HCT116 (cell line): Measurements from ENCODE around the gene CALD1. TPM values are rescaled to one million over a fixed set of nuclear protein-coding genes. Genes with fewer than 3 reads are reported as not detected.

Experiments
- ATAC-seq: fragments of 200-7000 bp; cut with Tn5 transposase; 2 replicates; pipeline ENCODE4 v1.9.1; 2020; ENCODE audit warnings: mild to moderate bottlenecking, moderate library complexity
- BruUV-seq: library from RNA; stranded (reverse); fragments of 400-500 nt; replicated peaks from 2 replicates; lab custom pipeline; 2021; lab: Mats Ljungman, UMichigan
- CTCF ChIA-PET: fragments of 300-600 bp; sonication (Branson Sonifier 250); formaldehyde crosslinking; loops from one replicate; lab custom pipeline; 2021; ENCODE audit warnings: antibody characterized with exemption; lab: Charles Lee
- POLR2A ChIA-PET: fragments of 300-600, 350-600 bp; sonication (Branson Sonifier 250); formaldehyde crosslinking; loops from one replicate; lab custom pipeline; 2021; ENCODE audit warnings: antibody characterized with exemption; lab: Charles Lee
- RAD21 ChIA-PET, 2 experiments: fragments of 300-600 bp; sonication (Branson Sonifier 250); formaldehyde crosslinking; loops; one replicate each; lab custom pipeline; 2023; ENCODE audit warnings: low total read pairs in 2 of 2; ENCODE audit not compliant: uncharacterized antibody in 2 of 2, unreplicated experiment in 2 of 2, low non-redundant PET in 1 of 2; lab: Charles Lee
- DNase-seq: peaks from one replicate; pipeline ENCODE4 v3.0.0-alpha.2; 2010; ENCODE audit warnings: low read depth, low spot score
- H2AFZ ChIP-seq: fragments of 200-600 bp; shearing (Covaris generic), sonication (generic); 2 replicates; pipeline ENCODE4 v1.6.1; 2017; ENCODE audit warnings: low read depth, mixed run types, mixed read lengths, antibody characterized with exemption, low read length; ENCODE audit not compliant: poor library complexity, severe bottlenecking
- H3K27ac ChIP-seq: 2 replicates; pipeline ENCODE4 v1.5.1; 2012; ENCODE audit warnings: low read depth, low read length
- H3K27me3 ChIP-seq: fragments of 200-600 bp; sonication (generic); 2 replicates; pipeline ENCODE4 v1.6.1; 2016; ENCODE audit warnings: mixed run types, low read length, mixed read lengths; ENCODE audit not compliant: insufficient read depth
- H3K36me3 ChIP-seq, 2 experiments: fragments of 200-500 bp in 1 of 2; fragments of 200-600 bp in 1 of 2; sonication (Bioruptor generic) in 1 of 2; sonication (generic) in 1 of 2; 2 replicates each; pipeline versions ENCODE4 v1.5.1 to v1.6.1; 2014 to 2016; ENCODE audit warnings: low read length in 2 of 2, inconsistent platforms in 1 of 2, mixed read lengths in 1 of 2, mixed run types in 1 of 2; ENCODE audit not compliant: insufficient read depth in 2 of 2, control insufficient read depth in 1 of 2
- H3K4me1 ChIP-seq, 2 experiments: fragments of 200-600 bp in 1 of 2; sonication (generic) in 1 of 2; 2 replicates each; pipeline versions ENCODE4 v1.5.1 to v1.6.1; 2012 to 2017; ENCODE audit warnings: low read length in 2 of 2, inconsistent platforms in 1 of 2, mild to moderate bottlenecking in 1 of 2, mixed read lengths in 1 of 2, mixed run types in 1 of 2, moderate library complexity in 1 of 2; ENCODE audit not compliant: insufficient read depth in 2 of 2, control insufficient read depth in 1 of 2
- H3K4me2 ChIP-seq: fragments of 200-600 bp; sonication (generic); 2 replicates; pipeline ENCODE4 v1.6.1; 2017; ENCODE audit warnings: mixed run types, low read length, mixed read lengths
- H3K4me3 ChIP-seq, 2 experiments: fragments of 200-600 bp in 1 of 2; sonication (generic) in 1 of 2; replicated peaks in 1 of 2; 2 replicates each; pipeline ENCODE4 v1.5.1; 2011 to 2016; ENCODE audit warnings: low read length in 2 of 2, control low read depth in 1 of 2, low read depth in 1 of 2, mild to moderate bottlenecking in 1 of 2, mixed read lengths in 1 of 2, mixed run types in 1 of 2
- H3K79me2 ChIP-seq: fragments of 200-600 bp; sonication (generic); 2 replicates; pipeline ENCODE4 v1.6.1; 2017; ENCODE audit warnings: mild to moderate bottlenecking, mixed run types, low read length, moderate library complexity, mixed read lengths; ENCODE audit not compliant: insufficient read depth
- H3K9ac ChIP-seq: fragments of 200-600 bp; sonication (generic); 2 replicates; pipeline ENCODE4 v1.6.1; 2016; ENCODE audit warnings: low read length, mixed read lengths
- H3K9me2 ChIP-seq: fragments of 200-600 bp; sonication (generic), shearing (Covaris generic); 2 replicates; pipeline ENCODE4 v1.6.1; 2017; ENCODE audit warnings: mixed run types, mild to moderate bottlenecking, moderate library complexity; ENCODE audit not compliant: insufficient read depth
- H3K9me3 ChIP-seq, 2 experiments: fragments of 200-500 bp in 1 of 2; fragments of 200-600 bp in 1 of 2; sonication (Bioruptor generic) in 1 of 2; sonication (generic) in 1 of 2; 2 replicates each; pipeline ENCODE4 v1.6.1; 2014 to 2017; ENCODE audit warnings: low read length in 2 of 2, mixed read lengths in 2 of 2, inconsistent platforms in 1 of 2, low read depth in 1 of 2, mild to moderate bottlenecking in 1 of 2, mixed run types in 1 of 2, moderate library complexity in 1 of 2; ENCODE audit not compliant: control insufficient read depth in 1 of 2, insufficient read depth in 1 of 2
- H4K20me1 ChIP-seq: fragments of 200-600 bp; sonication (generic), shearing (Covaris generic); 2 replicates; pipeline ENCODE4 v1.6.1; 2017; ENCODE audit warnings: mixed run types, mild to moderate bottlenecking, moderate library complexity; ENCODE audit not compliant: insufficient read depth
- CBX3 ChIP-seq: IDR thresholded peaks from 2 replicates; pipeline ENCODE4 v1.6.1; 2012; ENCODE audit warnings: low read depth
- CEBPB ChIP-seq: IDR thresholded peaks from 2 replicates; pipeline ENCODE4 v1.6.1; 2012; ENCODE audit warnings: low read depth
- ELF1 ChIP-seq: IDR thresholded peaks from 2 replicates; pipeline ENCODE4 v1.6.1; 2012; ENCODE audit warnings: low read depth, borderline replicate concordance
- EZH2phosphoT487 ChIP-seq: fragments of 200-600 bp; IDR thresholded peaks from 2 replicates; pipeline ENCODE4 v1.6.1; 2018; ENCODE audit warnings: antibody characterized with exemption, borderline replicate concordance
- JUND ChIP-seq: IDR thresholded peaks from 2 replicates; pipeline ENCODE4 v1.6.1; 2012
- POLR2A ChIP-seq: IDR thresholded peaks from 2 replicates; pipeline ENCODE4 v1.7.0; 2011; ENCODE audit warnings: borderline replicate concordance; ENCODE audit not compliant: insufficient read depth, insufficient read length; ENCODE audit errors: extremely low read depth
- POLR2AphosphoS5 ChIP-seq: IDR thresholded peaks from 2 replicates; pipeline ENCODE4 v1.6.1; 2011; ENCODE audit warnings: mild to moderate bottlenecking, low read depth, low read length, moderate library complexity
- SIN3A ChIP-seq: IDR thresholded peaks from 2 replicates; pipeline ENCODE4 v1.6.1; 2012; ENCODE audit warnings: low read depth
- SP1 ChIP-seq: IDR thresholded peaks from 2 replicates; pipeline ENCODE4 v1.6.1; 2012; ENCODE audit warnings: low read depth
- SRF ChIP-seq: IDR thresholded peaks from 2 replicates; pipeline ENCODE4 v1.6.1; 2012; ENCODE audit warnings: low read depth
- TCF7L2 ChIP-seq: IDR thresholded peaks from 2 replicates; pipeline ENCODE4 v1.7.0; 2011; ENCODE audit warnings: borderline replicate concordance, inconsistent platforms; ENCODE audit not compliant: insufficient read depth, insufficient read length; ENCODE audit errors: extremely low read depth
- YY1 ChIP-seq: IDR thresholded peaks from 2 replicates; pipeline ENCODE4 v1.6.1; 2011; ENCODE audit warnings: low read length, low read depth, moderate library complexity, mild to moderate bottlenecking; ENCODE audit not compliant: insufficient replicate concordance; ENCODE audit errors: extremely low read depth
- ZNF274 ChIP-seq: fragments of 200-500 bp; sonication (Bioruptor generic); IDR thresholded peaks from 2 replicates; pipeline ENCODE4 v1.6.1; 2014; ENCODE audit warnings: mild to moderate bottlenecking, low read depth, low read length, inconsistent platforms
- intact Hi-C: fragments of 100-400 bp; cut with micrococcal nuclease; formaldehyde crosslinking; loops from 2 replicates; pipeline ENCODE4 v1.10.0; 2022
- total RNA-seq: library from RNA; stranded (reverse); gene quantifications from one replicate; pipeline ENCODE4 v1.2.1, GENCODE V29; 2021; ENCODE audit not compliant: unreplicated experiment
- TF ChIP-seq, protein P1 (sequence below): IDR thresholded peaks from 2 replicates; pipeline ENCODE4 v1.6.1; 2012
- TF ChIP-seq, protein P2 (sequence below): IDR thresholded peaks from 2 replicates; pipeline ENCODE4 v1.6.1; 2011; ENCODE audit warnings: mild to moderate bottlenecking, low read length, moderate library complexity; ENCODE audit not compliant: insufficient replicate concordance; ENCODE audit errors: extremely low read depth
- TF ChIP-seq, protein P3 (sequence below): IDR thresholded peaks from 2 replicates; pipeline ENCODE4 v1.6.1; 2012

CALD1 gene
- total RNA-seq, 1 experiment from 2014 or later, result 66.8 TPM

DNA sequence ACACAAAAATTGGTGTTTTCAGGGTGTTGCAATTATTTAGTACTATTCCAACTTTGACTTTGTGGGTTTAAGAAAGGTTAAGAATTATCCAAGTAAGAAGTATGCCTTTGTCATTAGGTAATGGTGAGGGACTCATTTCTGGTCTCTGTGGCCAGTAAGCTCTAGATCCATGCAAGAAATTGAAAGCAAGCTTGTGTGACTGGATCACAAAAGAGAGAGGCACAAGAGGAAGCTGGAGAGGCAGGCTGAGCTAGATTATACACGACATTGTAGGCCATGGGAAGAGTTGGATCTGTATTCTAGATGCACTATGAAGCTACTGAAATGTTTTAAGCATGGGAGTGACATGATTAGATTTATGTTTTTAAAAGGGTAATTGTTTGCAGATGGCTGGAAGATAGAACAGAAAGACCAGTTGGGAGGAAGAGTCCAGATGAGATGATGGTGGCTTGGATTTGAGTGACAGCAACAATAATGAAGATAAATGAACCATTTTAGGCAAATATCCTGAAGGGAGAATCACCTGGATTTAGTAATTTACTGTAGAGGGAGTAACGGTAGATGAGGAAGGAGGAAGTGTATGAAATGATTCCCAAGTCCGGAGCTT is 50.0 kb downstream of the CALD1 start:
- H3K79me2 ChIP-seq, result no peaks in the 10 kb centered on the region
- no peak overlapping the region for H2AFZ ChIP-seq
- H3K4me3 ChIP-seq, result no peak overlapping the region
- no peak overlapping the region for H3K4me2 ChIP-seq
- no peaks in the 10 kb centered on the region for H4K20me1 ChIP-seq
- H3K27me3 ChIP-seq, result no peaks in the 10 kb centered on the region
- H3K36me3 ChIP-seq, result no peaks in the 10 kb centered on the region
- DNase-seq, result no peak
- no peak for ATAC-seq
- no peaks in the 10 kb centered on the region for H3K4me1 ChIP-seq
- POLR2A ChIA-PET, result no interaction called here
- intact Hi-C loops, result no loop called here
- RAD21 ChIA-PET, result no interaction called here
- no peaks in the 10 kb centered on the region for H3K9me3 ChIP-seq
- TF ChIP-seq CEBPB, result no peak
- TF ChIP-seq, protein P1, sequence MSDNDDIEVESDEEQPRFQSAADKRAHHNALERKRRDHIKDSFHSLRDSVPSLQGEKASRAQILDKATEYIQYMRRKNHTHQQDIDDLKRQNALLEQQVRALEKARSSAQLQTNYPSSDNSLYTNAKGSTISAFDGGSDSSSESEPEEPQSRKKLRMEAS, result no peak
- no peak for TF ChIP-seq SP1
- no peak for TF ChIP-seq SRF
- TF ChIP-seq, protein P2, sequence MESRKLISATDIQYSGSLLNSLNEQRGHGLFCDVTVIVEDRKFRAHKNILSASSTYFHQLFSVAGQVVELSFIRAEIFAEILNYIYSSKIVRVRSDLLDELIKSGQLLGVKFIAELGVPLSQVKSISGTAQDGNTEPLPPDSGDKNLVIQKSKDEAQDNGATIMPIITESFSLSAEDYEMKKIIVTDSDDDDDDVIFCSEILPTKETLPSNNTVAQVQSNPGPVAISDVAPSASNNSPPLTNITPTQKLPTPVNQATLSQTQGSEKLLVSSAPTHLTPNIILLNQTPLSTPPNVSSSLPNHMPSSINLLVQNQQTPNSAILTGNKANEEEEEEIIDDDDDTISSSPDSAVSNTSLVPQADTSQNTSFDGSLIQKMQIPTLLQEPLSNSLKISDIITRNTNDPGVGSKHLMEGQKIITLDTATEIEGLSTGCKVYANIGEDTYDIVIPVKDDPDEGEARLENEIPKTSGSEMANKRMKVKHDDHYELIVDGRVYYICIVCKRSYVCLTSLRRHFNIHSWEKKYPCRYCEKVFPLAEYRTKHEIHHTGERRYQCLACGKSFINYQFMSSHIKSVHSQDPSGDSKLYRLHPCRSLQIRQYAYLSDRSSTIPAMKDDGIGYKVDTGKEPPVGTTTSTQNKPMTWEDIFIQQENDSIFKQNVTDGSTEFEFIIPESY, result no peak
- no peak for TF ChIP-seq POLR2AphosphoS5
- TF ChIP-seq ZNF274, result no peak
- TF ChIP-seq EZH2phosphoT487, result no peak
- no peak for TF ChIP-seq CBX3
- TF ChIP-seq SIN3A, result no peak
- TF ChIP-seq, protein P3, sequence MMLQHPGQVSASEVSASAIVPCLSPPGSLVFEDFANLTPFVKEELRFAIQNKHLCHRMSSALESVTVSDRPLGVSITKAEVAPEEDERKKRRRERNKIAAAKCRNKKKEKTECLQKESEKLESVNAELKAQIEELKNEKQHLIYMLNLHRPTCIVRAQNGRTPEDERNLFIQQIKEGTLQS, result no peak
- no peak for TF ChIP-seq YY1
- no peak for TF ChIP-seq JUND
- TF ChIP-seq POLR2A, result no peak
- TF ChIP-seq ELF1, result no peak
- no peak for TF ChIP-seq TCF7L2
- no TSS peak for BruUV-seq
- CTCF ChIA-PET, result no interaction called here
- H3K27ac ChIP-seq, result no peak overlapping the region
- no peak overlapping the region for H3K9ac ChIP-seq
- H3K9me2 ChIP-seq, result no peaks in the 10 kb centered on the region
